WTC11 (cell line): ENCODE data around the gene LSP1. TPM values are rescaled to one million over a fixed set of nuclear protein-coding genes. Genes with fewer than 3 reads are reported as not detected.

ENCODE experiments used
- ATAC-seq: fragments of 200-7000 bp; cut with Tn5 transposase; 2 replicates; pipeline ENCODE4 v1.10.0; 2021; ENCODE audit warnings: mild to moderate bottlenecking, moderate library complexity
- CTCF ChIA-PET: fragments of 300-600 bp; sonication (Branson Sonifier 250); formaldehyde crosslinking; loops from one replicate; lab custom pipeline; 2021; ENCODE audit warnings: antibody characterized with exemption; lab: Charles Lee
- POLR2A ChIA-PET: fragments of 350-600 bp; sonication (Branson Sonifier 250); formaldehyde crosslinking; loops from one replicate; lab custom pipeline; 2021; ENCODE audit warnings: antibody characterized with exemption; lab: Charles Lee
- DNase-seq: peaks from one replicate; pipeline ENCODE4 v3.0.0; 2021; ENCODE audit warnings: low spot score
- H3K27ac Mint-ChIP-seq: 2 replicates; pipeline ENCODE4 v1.8.0; 2021; ENCODE audit warnings: mixed read lengths
- H3K27me3 Mint-ChIP-seq: 2 replicates; pipeline ENCODE4 v1.8.0; 2021; ENCODE audit warnings: low read depth, mild to moderate bottlenecking, moderate library complexity, mixed read lengths
- H3K36me3 Mint-ChIP-seq: 2 replicates; pipeline ENCODE4 v1.8.0; 2021; ENCODE audit warnings: mixed read lengths
- H3K4me1 Mint-ChIP-seq: 2 replicates; pipeline ENCODE4 v1.8.0; 2022; ENCODE audit warnings: mixed read lengths
- H3K4me3 Mint-ChIP-seq: 2 replicates; pipeline ENCODE4 v1.8.0; 2021; ENCODE audit warnings: mild to moderate bottlenecking, moderate library complexity, mixed read lengths
- H3K9me3 Mint-ChIP-seq: 2 replicates; pipeline ENCODE4 v1.8.0; 2021; ENCODE audit warnings: mixed read lengths
- AFF4 ChIP-seq: sonication (generic); formaldehyde crosslinking; IDR thresholded peaks from 2 replicates; pipeline ENCODE4 v1.8.1; 2023; ENCODE audit warnings: mild to moderate bottlenecking, missing genetic modification reagents, borderline replicate concordance
- ATF6 ChIP-seq: sonication (generic); formaldehyde crosslinking; IDR thresholded peaks from 2 replicates; pipeline ENCODE4 v1.8.1; 2023; ENCODE audit warnings: mild to moderate bottlenecking, missing genetic modification reagents
- CDX4 ChIP-seq: fragments of 250-450 bp; sonication (Bioruptor Pico); IDR thresholded peaks from 2 replicates; pipeline ENCODE4 v1.9.0; 2021; ENCODE audit warnings: moderate library complexity, mild to moderate bottlenecking, inconsistent platforms, borderline replicate concordance
- CTCF ChIP-seq: fragments of 200-600 bp; IDR thresholded peaks from 2 replicates; pipeline ENCODE4 v1.8.0; 2022; ENCODE audit warnings: antibody characterized with exemption
- FOXK1 ChIP-seq: sonication (generic); formaldehyde crosslinking; IDR thresholded peaks from 2 replicates; pipeline ENCODE4 v1.8.0; 2022; ENCODE audit warnings: mild to moderate bottlenecking, moderate library complexity, missing genetic modification reagents
- GABPB1 ChIP-seq: sonication (generic); formaldehyde crosslinking; IDR thresholded peaks from 2 replicates; pipeline ENCODE4 v1.8.1; 2023; ENCODE audit warnings: mild to moderate bottlenecking, missing genetic modification reagents
- HMGA2 ChIP-seq: fragments of 250-450 bp; sonication (Bioruptor Pico); IDR thresholded peaks from 2 replicates; pipeline ENCODE4 v1.4.0; 2021; ENCODE audit warnings: mild to moderate bottlenecking, moderate library complexity
- IRF2 ChIP-seq: sonication (generic); formaldehyde crosslinking; IDR thresholded peaks from 2 replicates; pipeline ENCODE4 v1.8.0; 2022; ENCODE audit warnings: low read depth, missing genetic modification reagents, borderline replicate concordance
- MYBL2 ChIP-seq: sonication (generic); formaldehyde crosslinking; IDR thresholded peaks from 2 replicates; pipeline ENCODE4 v1.8.1; 2023; ENCODE audit warnings: mild to moderate bottlenecking, moderate library complexity, missing genetic modification reagents
- NFATC4 ChIP-seq: fragments of 250-450 bp; sonication (Bioruptor Pico); IDR thresholded peaks from 2 replicates; pipeline ENCODE4 v1.9.0; 2021; ENCODE audit warnings: mild to moderate bottlenecking
- PREB ChIP-seq: sonication (generic); formaldehyde crosslinking; IDR thresholded peaks from 2 replicates; pipeline ENCODE4 v1.8.1; 2022; ENCODE audit warnings: mild to moderate bottlenecking, missing genetic modification reagents, moderate library complexity, borderline replicate concordance
- RORB ChIP-seq: fragments of 250-450 bp; sonication (Bioruptor Pico); IDR thresholded peaks from 2 replicates; pipeline ENCODE4 v1.9.0; 2021; ENCODE audit warnings: mild to moderate bottlenecking
- SMAD3 ChIP-seq: sonication (generic); formaldehyde crosslinking; IDR thresholded peaks from 2 replicates; pipeline ENCODE4 v1.8.0; 2022; ENCODE audit warnings: missing genetic modification reagents, mild to moderate bottlenecking, borderline replicate concordance
- SOX15 ChIP-seq: fragments of 250-450 bp; sonication (Bioruptor Pico); IDR thresholded peaks from 2 replicates; pipeline ENCODE4 v1.9.0; 2021; ENCODE audit warnings: mild to moderate bottlenecking
- STAT6 ChIP-seq: sonication (generic); formaldehyde crosslinking; conservative IDR thresholded peaks from 2 replicates; pipeline ENCODE4 v1.8.1; 2023; ENCODE audit warnings: mild to moderate bottlenecking, low read depth, missing genetic modification reagents, moderate library complexity
- TCF7 ChIP-seq: sonication (generic); formaldehyde crosslinking; IDR thresholded peaks from 2 replicates; pipeline ENCODE4 v1.8.0; 2022; ENCODE audit warnings: mild to moderate bottlenecking, low read depth, missing genetic modification reagents, moderate library complexity
- ZNF263 ChIP-seq: sonication (generic); formaldehyde crosslinking; IDR thresholded peaks from 2 replicates; pipeline ENCODE4 v1.8.1; 2022; ENCODE audit warnings: low read depth, mild to moderate bottlenecking, moderate library complexity, missing genetic modification reagents
- ZNF396 ChIP-seq: fragments of 250-450 bp; sonication (Bioruptor Pico); IDR thresholded peaks from 2 replicates; pipeline ENCODE4 v1.8.0; 2021; ENCODE audit warnings: mild to moderate bottlenecking, moderate library complexity, borderline replicate concordance
- ZNF532 ChIP-seq: fragments of 250-450 bp; sonication (Bioruptor Pico); IDR thresholded peaks from 2 replicates; pipeline ENCODE4 v1.9.0; 2021; ENCODE audit warnings: mild to moderate bottlenecking, borderline replicate concordance
- total RNA-seq: library from RNA; stranded (reverse); gene quantifications from 3 replicates; pipeline ENCODE4 v1.2.3, GENCODE V29; 2021

LSP1 gene
- total RNA-seq, 1 experiment from 2014 or later, result 0.77 TPM

GRCh38 chr11:1871531-1871930 is 18.6 kb downstream of the LSP1 start (continued):
- no peak for TF ChIP-seq GABPB1 (CRISPR knock-in tag)
- TF ChIP-seq SOX15 (CRISPR knock-in tag), result no peak
- TF ChIP-seq IRF2 (CRISPR knock-in tag), result no peak
- no peak for TF ChIP-seq SMAD3
- TF ChIP-seq ZNF263 (CRISPR knock-in tag), result no peak
- no peak for TF ChIP-seq HMGA2 (CRISPR knock-in tag)
- no peak for TF ChIP-seq FOXK1 (CRISPR knock-in tag)
- no peak for TF ChIP-seq TCF7
- TF ChIP-seq ZNF396 (CRISPR knock-in tag), result no peak
- TF ChIP-seq ZNF532 (CRISPR knock-in tag), result no peak

- POLR2A ChIA-PET, result no interaction called here
- no peaks in the 10 kb centered on the region for H3K36me3 Mint-ChIP-seq
- TF ChIP-seq NFATC4 (CRISPR knock-in tag), result no peak
- no peak for TF ChIP-seq STAT6 (CRISPR knock-in tag)
- TF ChIP-seq AFF4 (CRISPR knock-in tag), result no peak
- TF ChIP-seq RORB (CRISPR knock-in tag), result no peak
- TF ChIP-seq CDX4, result no peak
- TF ChIP-seq CTCF, result no peak
- TF ChIP-seq PREB (CRISPR knock-in tag), result no peak
- TF ChIP-seq MYBL2 (CRISPR knock-in tag), result no peak
- no peak for TF ChIP-seq ATF6 (CRISPR knock-in tag)
- TF ChIP-seq ZNF396 (CRISPR knock-in tag), result no peak
These were observed 19.5 kb downstream of the LSP1 start for GRCh38 chr11:1872267-1872985.

More at GRCh38 chr11:1872267-1872985, 19.5 kb downstream of the LSP1 start:
- Mint-ChIP-seq H3K27me3 (no peaks in the 10 kb centered on the region), H3K4me1 (peaks cover 3% of the 10 kb centered on the region; the same call in 1 of the 2 replicates), H3K4me3 (no peak overlapping the region), H3K9me3 (no peaks in the 10 kb centered on the region), H3K27ac (no peak overlapping the region)
- CTCF ChIA-PET, result interaction anchor here (1.9 kb wide), 1 partner anchor 10 kb away, joined by 9 read pairs; no protein-coding TSS in a partner anchor
- DNase-seq, result no peak
- ATAC-seq, result no peak
